HG02938 (cell line): ENCODE data around the gene LPAR2.
"Not testable (repeated sequence)": the region's sequence is repeated elsewhere in the genome, so short reads cannot be mapped to it uniquely, and the experiment has no call there.

Experiments
- ATAC-seq: cut with Tn5 transposase; IDR thresholded peaks from one replicate; pipeline ENCODE4 v1.9.1; 2021; ENCODE audit warnings: mild to moderate bottlenecking, moderate library complexity; ENCODE audit not compliant: unreplicated experiment

Gene LPAR2

GRCh38 chr19:19633711-19634515 lies 5.9 kb upstream of the LPAR2 start:
- ATAC-seq, result no peak

DNA sequence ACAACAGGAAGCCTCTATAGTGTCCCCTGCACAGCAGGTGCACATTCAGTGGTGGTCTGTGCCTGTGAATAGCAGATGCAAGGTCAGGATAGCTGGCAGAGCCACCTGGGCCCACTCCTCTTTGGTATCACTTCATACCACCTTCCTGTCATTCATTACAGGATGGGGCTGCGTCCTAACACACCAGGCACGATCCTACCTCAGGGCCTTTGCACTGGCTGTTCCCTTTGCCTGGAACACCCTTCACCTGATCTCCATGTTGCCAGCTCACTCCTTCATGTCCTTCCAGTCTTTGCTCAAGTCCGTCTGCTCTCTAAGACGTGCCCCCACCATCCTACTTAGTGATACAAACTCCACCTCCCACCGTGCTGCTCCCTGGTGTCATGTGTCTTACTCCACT lies 4.6 kb upstream of the LPAR2 start:
- ATAC-seq, result no peak

DNA sequence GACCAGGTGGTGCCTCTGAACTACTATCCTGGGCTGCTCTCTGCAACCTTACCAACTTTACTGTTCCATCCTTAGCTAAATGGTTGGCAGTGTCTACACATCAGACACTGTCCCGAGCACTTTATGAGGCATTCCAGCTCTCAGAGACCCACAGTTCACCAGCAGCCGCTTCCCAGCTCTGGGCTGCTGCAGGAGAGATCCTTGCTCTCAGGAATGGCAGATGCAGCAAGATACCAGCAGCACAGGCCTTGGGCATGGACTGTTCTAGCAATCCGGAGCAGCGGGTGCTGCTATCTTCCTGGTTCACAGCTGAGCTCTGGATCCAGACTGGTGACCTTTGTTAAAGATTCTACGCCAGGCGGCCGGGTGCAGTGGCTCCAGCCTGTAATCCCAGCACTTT lies 3.3 kb upstream of the LPAR2 start:
- ATAC-seq, result no peak

DNA sequence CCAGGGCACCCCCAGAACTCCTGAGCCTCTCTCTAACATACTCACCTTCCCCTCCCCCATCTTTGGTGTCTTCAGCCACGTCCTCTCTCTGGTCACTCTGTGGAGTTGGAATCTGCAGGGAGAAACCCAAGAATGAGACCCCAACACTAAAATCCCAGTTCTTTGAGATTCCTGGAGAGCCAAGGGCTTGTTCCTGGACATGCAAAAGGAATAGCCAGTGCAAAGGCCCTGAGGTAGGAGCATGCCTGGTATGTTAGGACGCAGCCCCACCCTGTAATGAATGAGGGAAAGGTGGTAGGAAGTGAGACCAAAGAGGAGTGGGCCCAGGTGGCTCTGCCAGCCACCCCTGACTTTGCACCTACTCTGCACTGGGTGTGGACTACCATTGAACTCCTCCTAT lies 2.4 kb upstream of the LPAR2 start:
- ATAC-seq, result no peak

GRCh38 chr19:19630062-19630414 lies 2.0 kb upstream of the LPAR2 start:
- no peak for ATAC-seq

DNA sequence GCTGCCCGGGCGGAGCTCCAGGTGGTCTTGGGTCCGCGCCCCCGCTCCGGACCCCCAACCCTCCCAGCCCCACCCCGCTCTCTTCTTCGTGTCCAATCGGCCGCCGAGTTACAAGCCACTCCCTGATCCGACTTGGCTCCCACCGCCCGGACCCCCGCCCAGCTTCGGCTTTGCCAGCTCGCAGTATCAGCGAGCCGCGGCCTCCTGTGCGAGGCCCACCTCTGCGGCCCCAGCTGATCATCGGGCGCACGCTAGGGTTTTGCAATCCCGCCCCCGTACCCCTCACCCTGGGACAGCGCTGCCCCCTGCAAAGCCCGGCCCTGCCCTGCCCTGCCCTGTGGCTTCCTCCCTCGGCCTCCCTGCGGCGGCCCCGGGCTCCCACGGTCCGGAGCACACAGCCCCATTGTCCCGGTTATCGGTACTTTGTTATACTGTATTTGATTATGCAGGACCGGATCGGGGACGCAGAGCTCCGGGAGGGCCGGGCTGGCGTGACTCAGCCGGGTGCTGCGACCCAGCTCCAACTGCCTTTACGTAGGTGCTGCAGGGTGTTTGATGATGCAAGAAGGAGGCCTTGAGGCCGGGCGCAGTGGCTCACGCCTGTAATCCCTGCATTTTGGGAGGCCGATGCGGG lies 598 bp upstream of the LPAR2 start:
- no peak for ATAC-seq

- no peak for ATAC-seq
Measured at GRCh38 chr19:19626516-19627472, 1.2 kb downstream of the LPAR2 start.

DNA sequence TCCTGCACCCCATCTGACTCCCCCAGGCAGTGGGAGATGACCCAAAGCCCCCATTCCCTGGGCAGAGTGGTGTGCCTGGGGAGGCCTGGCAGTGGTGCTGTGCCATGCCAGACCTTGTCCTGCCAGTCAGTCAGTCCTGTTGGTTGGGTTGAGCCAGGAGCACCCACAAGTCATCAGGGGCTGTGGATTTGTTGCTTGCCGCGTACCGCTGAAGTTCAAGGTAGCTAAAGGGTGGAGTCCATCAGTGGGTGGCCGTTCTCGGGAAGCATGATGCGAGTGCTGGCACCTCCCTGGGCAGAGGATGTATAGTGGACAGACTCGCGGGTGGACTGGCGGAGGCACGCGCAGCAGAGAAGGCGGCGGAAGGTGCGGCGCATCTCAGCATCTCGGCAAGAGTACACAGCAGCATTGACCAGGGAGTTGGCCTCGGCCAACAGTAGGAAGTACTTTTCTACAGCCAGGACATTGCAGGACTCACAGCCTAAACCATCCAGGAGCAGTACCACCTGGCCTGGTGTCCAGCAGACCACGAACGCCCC lies 3.9 kb downstream of the LPAR2 start:
- no peak for ATAC-seq

- ATAC-seq, result no peak
Measured at GRCh38 chr19:19623383-19623782, 4.6 kb downstream of the LPAR2 start.

GRCh38 chr19:19619849-19620210 lies 8.2 kb downstream of the LPAR2 start:
- ATAC-seq, result no peak

DNA sequence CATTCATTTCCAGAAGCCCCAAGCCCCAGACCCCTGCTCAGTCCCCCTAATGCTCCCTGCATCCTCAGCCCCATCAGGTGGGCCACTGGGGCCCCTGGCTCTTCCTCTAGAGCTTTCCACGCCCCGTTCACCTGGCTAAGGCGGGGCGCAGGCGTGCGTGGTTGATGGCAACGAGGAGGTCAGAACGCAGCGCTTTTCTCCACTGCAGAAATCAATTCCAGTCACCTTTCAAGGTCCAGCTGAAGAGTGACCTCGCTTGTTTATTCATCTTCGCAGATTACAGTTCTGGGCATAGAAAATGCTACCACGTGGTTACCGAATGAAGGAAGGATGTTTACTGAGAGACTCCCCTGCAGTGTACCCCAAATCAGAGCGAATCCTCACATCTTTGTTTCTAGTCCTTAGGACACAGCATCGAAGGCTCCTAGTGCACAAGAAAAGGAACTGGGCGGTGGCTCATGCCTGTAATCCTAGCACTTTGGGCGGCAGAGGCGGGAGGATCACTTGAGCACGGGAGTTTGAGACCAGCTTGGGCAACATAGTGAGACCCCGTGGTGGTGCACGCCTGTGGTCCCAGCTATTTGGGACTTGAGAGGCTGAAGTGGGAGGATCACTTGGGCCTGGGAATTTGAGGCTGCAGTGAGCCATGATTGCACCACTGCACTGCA lies 8.7 kb downstream of the LPAR2 start:
- ATAC-seq, result no peak

DNA sequence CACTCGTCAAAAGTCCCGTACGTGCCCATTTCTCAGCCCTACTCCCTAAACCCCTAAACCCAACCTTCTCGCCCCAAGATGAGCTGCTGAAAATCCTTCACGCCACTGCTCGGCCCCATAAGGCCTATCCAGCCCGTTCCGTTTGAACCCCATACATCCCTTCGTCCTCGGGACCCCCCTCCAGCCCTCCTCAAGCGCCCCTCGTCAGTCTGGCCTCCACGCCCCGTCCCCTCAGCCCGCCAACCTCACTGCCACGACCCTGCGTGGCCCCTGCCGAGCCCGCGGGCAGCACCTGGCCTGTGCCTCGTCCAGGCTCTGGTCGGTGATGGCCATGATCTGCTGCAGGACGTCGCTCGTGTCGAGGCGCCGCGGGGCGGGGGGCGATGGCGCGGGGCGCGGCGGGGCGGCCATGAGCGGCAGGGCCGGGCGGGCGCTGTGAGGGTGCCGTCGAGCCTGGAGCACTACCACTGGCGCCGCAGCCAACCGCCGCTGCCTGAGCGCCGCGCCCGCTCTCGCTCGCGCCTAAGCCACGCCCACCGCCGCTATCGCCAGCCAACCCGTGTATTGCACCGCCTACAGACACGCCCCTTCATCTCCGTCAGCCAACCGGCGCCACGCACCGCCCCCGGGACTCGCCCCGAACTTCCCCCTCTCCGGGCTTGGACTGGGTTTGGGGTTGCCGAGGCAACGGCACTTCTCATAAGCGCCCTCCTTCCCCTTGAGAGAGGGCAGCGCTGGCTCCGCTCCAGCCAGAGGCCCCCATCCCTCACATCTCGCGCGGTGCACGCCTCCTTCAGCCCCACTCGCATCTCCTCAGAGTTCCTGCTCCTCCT lies 9.6 kb downstream of the LPAR2 start, which contains the start of gene PBX4:
Gene PBX4, minus strand, starts transcription at position 469 of the 833 bp plus-strand sequence. Its CDS starts 58 bp downstream, at position 411.
- ATAC-seq, result peak; percentile 90

- no peak for ATAC-seq
Measured at GRCh38 chr19:19615086-19615485, 12.9 kb downstream of the LPAR2 start.

DNA sequence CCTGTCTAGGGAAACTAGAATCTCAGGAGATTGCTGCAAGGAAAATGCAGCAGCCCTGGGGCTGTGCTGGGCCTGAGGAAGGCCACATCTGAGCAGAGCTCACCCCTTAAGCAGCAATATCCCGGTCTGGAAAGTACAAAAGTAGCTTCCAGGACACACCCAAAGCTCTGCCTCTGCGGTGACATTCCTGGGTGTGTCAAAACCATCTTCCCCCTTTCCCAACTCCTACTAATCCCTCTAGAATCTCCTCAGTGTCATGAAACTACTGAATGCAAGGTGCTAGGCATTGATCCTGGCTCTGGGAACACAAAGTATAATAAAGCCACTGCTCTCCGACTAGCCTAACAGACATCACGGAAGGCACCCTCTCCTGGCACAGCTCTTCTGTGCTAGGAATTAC lies 14.5 kb downstream of the LPAR2 start:
- ATAC-seq, result no peak

DNA sequence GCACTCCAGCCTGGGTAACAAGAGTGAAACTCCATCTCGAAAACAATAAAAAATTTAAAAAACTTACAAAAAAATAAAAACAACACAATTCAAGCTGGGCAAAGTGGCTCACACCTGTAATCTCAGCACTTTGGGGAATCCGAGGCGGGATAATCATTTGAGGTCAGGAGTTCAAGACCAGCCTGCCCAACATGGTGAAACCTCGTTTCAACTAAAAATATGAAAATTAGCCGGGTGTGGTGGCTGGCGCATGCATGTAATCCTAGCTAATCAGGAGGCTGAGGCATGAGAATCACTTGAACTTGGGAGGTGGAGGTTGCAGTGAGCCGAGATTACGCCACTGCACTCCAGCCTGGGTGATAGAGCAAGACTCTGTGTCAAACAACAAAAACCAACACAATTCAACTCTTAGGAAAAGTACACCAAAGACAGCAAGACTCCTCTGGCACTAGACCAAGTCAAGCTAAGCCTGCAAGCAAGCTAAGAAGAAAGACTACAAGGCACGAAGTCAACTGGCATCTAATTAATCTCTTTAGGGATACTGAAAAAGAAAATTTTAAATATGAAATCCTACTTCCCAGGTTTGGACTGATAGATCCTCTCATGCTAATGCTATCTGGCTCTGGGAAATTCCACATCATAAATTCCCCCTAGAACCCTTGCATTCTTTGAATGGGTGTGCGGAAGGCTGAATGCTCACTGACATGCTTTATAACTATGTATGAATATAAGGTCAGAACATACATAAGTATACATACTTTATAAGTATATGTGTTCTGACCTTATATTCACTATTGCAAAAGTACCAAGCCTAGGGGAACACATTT lies 17.4 kb downstream of the LPAR2 start:
- ATAC-seq, result no peak

- ATAC-seq, result not testable (repeated sequence)
Measured at GRCh38 chr19:19606686-19607085, 21.3 kb downstream of the LPAR2 start.

GRCh38 chr19:19606021-19606420 lies 22.0 kb downstream of the LPAR2 start:
- ATAC-seq, result no peak

DNA sequence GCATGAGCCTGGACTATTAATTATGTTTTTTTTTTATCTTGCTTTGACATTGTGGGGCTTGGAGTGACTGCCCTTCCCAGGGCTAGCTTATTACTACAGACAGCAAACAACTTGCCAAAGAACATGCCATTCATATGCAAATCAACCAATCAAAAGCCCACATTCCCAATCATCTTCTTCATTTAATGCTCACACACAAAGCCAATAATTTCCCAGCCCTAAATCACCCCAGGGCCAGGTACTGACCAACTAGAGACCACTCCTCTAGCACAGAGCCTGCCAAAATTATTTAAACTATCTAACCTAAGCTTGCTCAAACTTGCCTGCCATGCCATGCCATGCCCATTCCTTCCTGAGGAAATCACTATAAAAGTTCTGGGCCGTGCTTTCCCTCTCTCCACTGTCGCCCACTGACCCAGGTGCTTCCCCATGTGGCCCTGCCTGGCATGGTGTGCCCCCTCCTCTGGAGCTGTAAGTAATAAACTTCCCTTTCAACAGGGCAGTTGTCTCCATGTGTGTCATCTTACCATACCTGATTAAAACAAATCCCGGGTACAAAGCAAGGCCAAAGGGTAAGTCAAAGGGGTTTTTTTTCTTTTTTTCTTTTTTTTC lies 25.2 kb downstream of the LPAR2 start:
- ATAC-seq, result no peak
